HG03558 (cell line): ENCODE results near the gene LGALS16.
"Not testable (repeated sequence)": the region's sequence is repeated elsewhere in the genome, so short reads cannot be mapped to it uniquely, and the experiment has no call there.

Experiments used
- ATAC-seq: cut with Tn5 transposase; IDR thresholded peaks from one replicate; pipeline ENCODE4 v1.9.1; 2021; ENCODE audit warnings: moderate number of reproducible peaks; ENCODE audit not compliant: unreplicated experiment; ENCODE audit errors: extremely low read depth

The LGALS16 gene

GRCh38 chr19:39655613-39656012 is at the start of gene LGALS16:
Gene LGALS16 (plus strand): TSS chr19:39655913. CDS start chr19:39655962, 49 bp downstream.
- no peak for ATAC-seq

- no peak for ATAC-seq
Measured at GRCh38 chr19:39607021-39607420, 48.7 kb upstream of the LGALS16 start.

- ATAC-seq = no peak
Measured at GRCh38 chr19:39607561-39607960, 48.2 kb upstream of the LGALS16 start.

- no peak for ATAC-seq
Measured at GRCh38 chr19:39613597-39613996, 42.1 kb upstream of the LGALS16 start.

GRCh38 chr19:39617745-39618144 is 38.0 kb upstream of the LGALS16 start:
- ATAC-seq = no peak

GRCh38 chr19:39623946-39624345 is 31.8 kb upstream of the LGALS16 start:
- ATAC-seq = no peak

- ATAC-seq = not testable (repeated sequence)
Measured at GRCh38 chr19:39627631-39628030, 28.1 kb upstream of the LGALS16 start.

GRCh38 chr19:39631178-39631577 is 24.5 kb upstream of the LGALS16 start:
- ATAC-seq = no peak

GRCh38 chr19:39631626-39632025 is 24.1 kb upstream of the LGALS16 start:
- no peak for ATAC-seq

GRCh38 chr19:39637891-39638290 is 17.8 kb upstream of the LGALS16 start:
- ATAC-seq = no peak

- ATAC-seq = no peak
Measured at GRCh38 chr19:39641773-39642172, 13.9 kb upstream of the LGALS16 start.

GRCh38 chr19:39643591-39643990 is 12.1 kb upstream of the LGALS16 start:
- ATAC-seq = no peak

- no peak for ATAC-seq
Measured at GRCh38 chr19:39645800-39646411, 9.8 kb upstream of the LGALS16 start.

- ATAC-seq = no peak
Measured at GRCh38 chr19:39647918-39648317, 7.8 kb upstream of the LGALS16 start.

- no peak for ATAC-seq
Measured at GRCh38 chr19:39659791-39660190, 4.1 kb downstream of the LGALS16 start.

- ATAC-seq = no peak
Measured at GRCh38 chr19:39660661-39661060, 4.9 kb downstream of the LGALS16 start.

- ATAC-seq = no peak
Measured at GRCh38 chr19:39661565-39661964, 5.9 kb downstream of the LGALS16 start.

GRCh38 chr19:39669860-39670259 is 14.1 kb downstream of the LGALS16 start:
- not testable (repeated sequence) for ATAC-seq

- ATAC-seq = no peak
Measured at GRCh38 chr19:39670998-39671397, 15.3 kb downstream of the LGALS16 start.

- no peak for ATAC-seq
Measured at GRCh38 chr19:39671739-39672363, 16.1 kb downstream of the LGALS16 start.

- no peak for ATAC-seq
Measured at GRCh38 chr19:39672473-39672872, 16.8 kb downstream of the LGALS16 start.

GRCh38 chr19:39673862-39674261 is 18.1 kb downstream of the LGALS16 start:
- not testable (repeated sequence) for ATAC-seq
